HG03571 (cell line): Measurements from ENCODE around the gene DRD1.

Source experiments
- ATAC-seq: cut with Tn5 transposase; IDR thresholded peaks from one replicate; pipeline ENCODE4 v1.9.1; 2021; ENCODE audit not compliant: unreplicated experiment

DRD1 gene

GRCh38 chr5:175444060-175444904, at the start of gene DRD1:
TSS of gene DRD1 (minus strand) at chr5:175444182. CDS start at chr5:175443099, 1,083 bp downstream.
- no peak for ATAC-seq

GRCh38 chr5:175493726-175494125, 49.7 kb upstream of the DRD1 start:
- ATAC-seq, result no peak

- no peak for ATAC-seq
Measured at GRCh38 chr5:175493260-175493659, 49.3 kb upstream of the DRD1 start.

- ATAC-seq, result no peak
Measured at GRCh38 chr5:175491223-175491622, 47.2 kb upstream of the DRD1 start.

GRCh38 chr5:175489693-175490443, 45.9 kb upstream of the DRD1 start:
- ATAC-seq, result no peak

GRCh38 chr5:175487514-175488222, 43.7 kb upstream of the DRD1 start:
- no peak for ATAC-seq

- ATAC-seq, result no peak
Measured at GRCh38 chr5:175485631-175486030, 41.6 kb upstream of the DRD1 start.

GRCh38 chr5:175484829-175485228, 40.8 kb upstream of the DRD1 start:
- ATAC-seq, result no peak

GRCh38 chr5:175484322-175484721, 40.3 kb upstream of the DRD1 start:
- no peak for ATAC-seq

- ATAC-seq, result no peak
Measured at GRCh38 chr5:175483337-175483736, 39.4 kb upstream of the DRD1 start.

- ATAC-seq, result no peak
Measured at GRCh38 chr5:175479125-175479881, 35.3 kb upstream of the DRD1 start.

- peak; percentile 93 for ATAC-seq
Measured at GRCh38 chr5:175478384-175479124, 34.6 kb upstream of the DRD1 start, which contains the start of gene SFXN1. TSS of gene SFXN1 (plus strand) at chr5:175478560. CDS start at chr5:175492104, 13,544 bp downstream.

GRCh38 chr5:175478008-175478383, 34.0 kb upstream of the DRD1 start:
- ATAC-seq, result no peak

GRCh38 chr5:175477440-175477839, 33.5 kb upstream of the DRD1 start:
- ATAC-seq, result no peak

GRCh38 chr5:175475248-175475647, 31.3 kb upstream of the DRD1 start:
- no peak for ATAC-seq

- ATAC-seq, result no peak
Measured at GRCh38 chr5:175472378-175472777, 28.4 kb upstream of the DRD1 start.

- ATAC-seq, result no peak
Measured at GRCh38 chr5:175471628-175472027, 27.6 kb upstream of the DRD1 start.

- no peak for ATAC-seq
Measured at GRCh38 chr5:175471196-175471595, 27.2 kb upstream of the DRD1 start.

GRCh38 chr5:175470781-175471180, 26.8 kb upstream of the DRD1 start:
- no peak for ATAC-seq

- ATAC-seq, result no peak
Measured at GRCh38 chr5:175469916-175470315, 25.9 kb upstream of the DRD1 start.
